ENCODE measurements around the gene GAK.

GAK gene

DNA sequence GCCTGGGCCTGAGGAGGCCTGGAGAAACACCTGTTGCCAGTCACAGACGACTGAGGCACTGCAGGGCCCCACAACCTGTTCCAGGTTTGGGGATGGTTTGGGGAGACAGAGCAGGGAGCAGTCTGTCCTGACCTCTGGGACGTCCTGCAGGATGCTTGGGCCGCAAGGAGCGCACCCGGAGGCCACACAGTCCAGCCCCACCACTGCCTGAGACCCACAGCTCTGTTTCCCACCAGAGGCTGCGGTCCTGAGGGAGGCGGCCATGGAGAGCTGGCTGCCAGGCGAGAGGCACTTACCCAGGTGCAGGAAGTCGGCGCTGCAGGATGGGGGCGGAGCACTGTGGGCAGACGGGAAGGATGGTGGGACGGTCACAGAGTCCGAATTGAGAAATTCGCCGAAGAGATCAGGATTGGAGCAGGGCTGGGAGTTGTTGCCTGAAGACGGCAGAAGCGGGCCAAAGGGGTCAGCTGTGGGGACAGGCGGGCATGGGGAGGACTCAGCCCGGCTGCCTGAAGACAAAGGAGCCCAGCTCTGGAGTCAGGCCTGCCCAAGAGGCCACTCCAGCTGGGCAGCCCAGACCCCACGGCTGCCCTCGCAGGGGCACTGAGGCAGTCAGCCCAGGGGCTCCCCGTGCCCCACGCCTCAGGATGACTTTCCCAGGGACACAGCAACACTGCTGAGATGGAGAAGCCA lies 65.9 kb downstream of the GAK start:
- Histone ChIP-seq H3K27ac (ENCODE audit: low read depth, low read length) (no peak overlapping the region), H3K9me3 (ENCODE audit: low read length) (no peaks in the 10 kb centered on the region), H3K36me3 (ENCODE audit: insufficient read depth, low read length) (peaks cover 58% of the 10 kb centered on the region), H3K9ac (ENCODE audit: low read length) (no peak overlapping the region), H3K4me1 (ENCODE audit: insufficient read depth, low read length) (no peaks in the 10 kb centered on the region), H3K27me3 (ENCODE audit: control insufficient read depth in 1 of 2, insufficient read depth in 2 of 2, low read length in 2 of 2) (no peaks in the 10 kb centered on the region), H3K4me3 (ENCODE audit: low read depth in 1 of 2, low read length in 2 of 2) (no peak overlapping the region)

DNA sequence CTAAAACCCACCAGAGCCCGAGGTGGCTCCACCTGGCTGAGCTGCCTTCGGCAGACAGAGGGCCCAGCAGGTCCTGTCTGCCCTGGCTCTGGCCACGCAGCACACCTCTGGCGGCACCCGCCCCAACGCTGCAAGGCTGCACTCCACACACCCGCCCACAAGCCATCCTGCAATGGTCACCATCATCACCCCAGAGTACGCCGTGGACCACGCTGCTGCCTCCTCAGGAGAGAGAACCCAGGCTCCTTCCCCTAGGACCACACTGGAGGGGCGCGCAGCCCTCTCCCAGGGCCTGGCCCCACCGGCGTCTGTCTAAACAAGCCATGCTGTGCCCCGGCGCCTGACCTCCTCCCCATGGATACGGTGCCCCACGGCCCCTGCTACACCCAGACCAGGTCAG lies 66.5 kb downstream of the GAK start:
- Histone ChIP-seq H3K9me3 (ENCODE audit: low read length) (no peaks in the 10 kb centered on the region), H3K9ac (ENCODE audit: low read length) (no peak overlapping the region), H3K27ac (ENCODE audit: low read depth, low read length) (no peak overlapping the region), H3K4me3 (ENCODE audit: low read depth in 1 of 2, low read length in 2 of 2) (no peak overlapping the region), H3K4me1 (ENCODE audit: insufficient read depth, low read length) (no peaks in the 10 kb centered on the region), H3K36me3 (ENCODE audit: insufficient read depth, low read length) (peaks cover 64% of the 10 kb centered on the region), H3K27me3 (ENCODE audit: control insufficient read depth in 1 of 2, insufficient read depth in 2 of 2, low read length in 2 of 2) (no peaks in the 10 kb centered on the region)

DNA sequence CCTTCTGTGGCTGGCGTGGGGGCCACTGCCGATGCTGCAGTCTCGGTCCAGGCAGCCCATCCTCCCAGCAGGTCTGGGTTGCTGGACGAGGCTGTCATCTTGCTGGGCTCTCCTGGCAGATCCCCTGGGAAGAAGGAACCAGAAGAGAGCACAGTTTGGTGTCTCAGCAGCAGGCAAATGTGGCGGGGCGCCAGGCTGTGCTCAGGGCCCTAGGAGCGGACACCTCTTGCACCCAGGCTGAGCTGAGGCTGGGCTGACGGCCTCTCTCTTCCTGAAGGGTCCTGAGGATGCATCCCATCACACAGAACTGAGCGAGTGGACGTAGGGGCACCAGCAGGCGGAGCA lies 67.0 kb downstream of the GAK start:
- peaks cover 69% of the 10 kb centered on the region for H3K36me3 ChIP-seq (ENCODE audit: insufficient read depth, low read length)
- H3K4me1 ChIP-seq (ENCODE audit: insufficient read depth, low read length): no peaks in the 10 kb centered on the region
- H3K9me3 ChIP-seq (ENCODE audit: low read length): no peaks in the 10 kb centered on the region
- H3K27ac ChIP-seq (ENCODE audit: low read depth, low read length): no peak overlapping the region
- H3K4me3 ChIP-seq (ENCODE audit: low read depth in 1 of 2, low read length in 2 of 2): no peak overlapping the region
- no peaks in the 10 kb centered on the region for H3K27me3 ChIP-seq (ENCODE audit: control insufficient read depth in 1 of 2, insufficient read depth in 2 of 2, low read length in 2 of 2)
- H3K9ac ChIP-seq (ENCODE audit: low read length): no peak overlapping the region

DNA sequence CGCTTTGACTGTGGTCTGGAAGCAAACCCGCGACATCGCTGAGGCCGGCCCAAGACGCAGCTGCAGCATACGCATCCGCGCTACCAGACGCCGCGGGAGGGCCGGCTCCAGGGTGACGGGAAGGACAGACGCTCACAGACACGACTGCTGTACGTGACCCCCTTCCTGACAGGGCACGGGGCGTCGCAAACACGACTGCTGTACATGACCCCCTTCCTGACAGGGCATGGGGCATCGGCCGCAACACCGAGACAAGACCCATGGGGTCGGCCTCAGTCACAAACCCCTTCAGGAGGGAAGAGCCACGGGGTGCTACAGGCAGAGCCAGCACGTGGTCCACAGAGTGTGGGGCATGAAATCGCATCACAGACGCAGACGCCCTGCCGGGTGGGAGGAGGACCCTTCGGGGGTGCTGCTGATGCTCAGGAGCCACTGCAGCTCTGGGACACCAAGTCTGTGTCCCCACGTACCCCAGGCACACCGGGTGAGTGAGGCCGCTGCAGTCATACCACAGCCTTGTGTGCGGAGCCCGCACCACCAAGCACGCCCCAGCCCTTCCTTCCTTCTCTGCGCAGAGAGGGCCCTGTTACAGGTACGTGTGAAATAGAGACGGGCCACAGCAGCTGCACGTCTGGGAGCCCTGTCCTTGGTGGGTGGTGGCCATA lies 67.5 kb downstream of the GAK start:
- Histone ChIP-seq H3K27me3 (ENCODE audit: control insufficient read depth in 1 of 2, insufficient read depth in 2 of 2, low read length in 2 of 2) (no peaks in the 10 kb centered on the region), H3K36me3 (ENCODE audit: insufficient read depth, low read length) (peaks cover 74% of the 10 kb centered on the region), H3K27ac (ENCODE audit: low read depth, low read length) (no peak overlapping the region), H3K9ac (ENCODE audit: low read length) (no peak overlapping the region), H3K9me3 (ENCODE audit: low read length) (no peaks in the 10 kb centered on the region), H3K4me1 (ENCODE audit: insufficient read depth, low read length) (no peaks in the 10 kb centered on the region), H3K4me3 (ENCODE audit: low read depth in 1 of 2, low read length in 2 of 2) (no peak overlapping the region)

- Histone ChIP-seq H3K36me3 (ENCODE audit: insufficient read depth, low read length) (peaks cover 76% of the 10 kb centered on the region), H3K4me1 (ENCODE audit: insufficient read depth, low read length) (no peaks in the 10 kb centered on the region), H3K27ac (ENCODE audit: low read depth, low read length) (no peak overlapping the region), H3K9me3 (ENCODE audit: low read length) (no peaks in the 10 kb centered on the region), H3K27me3 (ENCODE audit: control insufficient read depth in 1 of 2, insufficient read depth in 2 of 2, low read length in 2 of 2) (no peaks in the 10 kb centered on the region), H3K4me3 (ENCODE audit: low read depth in 1 of 2, low read length in 2 of 2) (no peak overlapping the region), H3K9ac (ENCODE audit: low read length) (no peak overlapping the region)
These were observed 71.6 kb downstream of the GAK start for GRCh38 chr4:860561-860960.

GRCh38 chr4:859496-859895 lies 72.6 kb downstream of the GAK start:
- Histone ChIP-seq H3K27ac (ENCODE audit: low read depth, low read length) (no peak overlapping the region), H3K27me3 (ENCODE audit: control insufficient read depth in 1 of 2, insufficient read depth in 2 of 2, low read length in 2 of 2) (no peaks in the 10 kb centered on the region), H3K9ac (ENCODE audit: low read length) (no peak overlapping the region), H3K4me3 (ENCODE audit: low read depth in 1 of 2, low read length in 2 of 2) (no peak overlapping the region), H3K36me3 (ENCODE audit: insufficient read depth, low read length) (peaks cover 68% of the 10 kb centered on the region), H3K4me1 (ENCODE audit: insufficient read depth, low read length) (no peaks in the 10 kb centered on the region), H3K9me3 (ENCODE audit: low read length) (no peaks in the 10 kb centered on the region)

GRCh38 chr4:858831-859451 lies 73.2 kb downstream of the GAK start:
- H3K36me3 ChIP-seq (ENCODE audit: insufficient read depth, low read length): peaks cover 63% of the 10 kb centered on the region
- no peak overlapping the region for H3K4me3 ChIP-seq (ENCODE audit: low read depth in 1 of 2, low read length in 2 of 2)
- H3K27ac ChIP-seq (ENCODE audit: low read depth, low read length): no peak overlapping the region
- no peaks in the 10 kb centered on the region for H3K27me3 ChIP-seq (ENCODE audit: control insufficient read depth in 1 of 2, insufficient read depth in 2 of 2, low read length in 2 of 2)
- no peaks in the 10 kb centered on the region for H3K4me1 ChIP-seq (ENCODE audit: insufficient read depth, low read length)
- no peak overlapping the region for H3K9ac ChIP-seq (ENCODE audit: low read length)
- H3K9me3 ChIP-seq (ENCODE audit: low read length): no peaks in the 10 kb centered on the region

DNA sequence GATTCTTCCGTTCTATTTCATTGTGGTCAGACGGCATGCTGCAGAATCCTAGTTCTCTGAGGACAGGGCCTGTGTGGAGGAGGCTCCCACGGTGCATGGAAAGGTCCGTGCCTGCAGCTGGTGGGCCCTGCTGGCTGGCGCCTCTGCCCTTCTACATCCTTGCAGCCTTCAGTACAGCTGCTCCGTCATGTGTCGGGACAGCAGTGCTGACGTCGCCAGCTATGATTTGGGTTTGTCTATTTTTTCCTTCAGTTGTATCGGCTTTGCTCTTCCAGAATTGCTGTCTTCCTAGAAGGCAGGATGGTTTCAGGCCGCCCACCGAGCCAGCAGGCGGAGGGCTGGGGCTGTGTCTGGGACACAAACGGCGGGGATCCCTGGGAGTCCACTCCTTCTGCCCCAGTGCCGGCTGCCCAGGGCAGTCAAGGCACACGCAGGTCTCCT lies 74.1 kb downstream of the GAK start:
- Histone ChIP-seq H3K4me3 (ENCODE audit: low read depth in 1 of 2, low read length in 2 of 2) (no peak overlapping the region), H3K9ac (ENCODE audit: low read length) (no peak overlapping the region), H3K27ac (ENCODE audit: low read depth, low read length) (no peak overlapping the region), H3K9me3 (ENCODE audit: low read length) (no peaks in the 10 kb centered on the region), H3K36me3 (ENCODE audit: insufficient read depth, low read length) (peaks cover 57% of the 10 kb centered on the region), H3K27me3 (ENCODE audit: control insufficient read depth in 1 of 2, insufficient read depth in 2 of 2, low read length in 2 of 2) (no peaks in the 10 kb centered on the region), H3K4me1 (ENCODE audit: insufficient read depth, low read length) (no peaks in the 10 kb centered on the region)

DNA sequence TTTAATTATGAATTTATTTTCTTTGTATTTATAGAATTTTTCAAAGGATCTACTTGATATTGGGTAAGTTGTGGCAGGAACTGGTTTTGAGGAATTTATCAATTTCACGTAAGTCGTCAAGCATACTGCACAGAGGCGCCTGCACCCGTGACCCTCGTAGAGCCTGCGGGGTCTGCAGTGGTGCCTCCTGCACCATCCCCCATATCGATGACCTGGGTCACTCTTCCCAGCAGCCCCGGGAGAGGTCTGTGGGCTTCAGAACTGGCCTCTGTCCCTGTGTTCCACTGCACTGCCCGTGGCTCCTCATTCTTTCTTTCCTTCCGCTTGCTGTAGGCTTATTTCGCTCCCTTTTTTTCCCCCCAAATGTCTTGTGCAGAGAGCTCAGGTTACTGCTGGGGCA lies 74.7 kb downstream of the GAK start:
- H3K4me3 ChIP-seq (ENCODE audit: low read depth in 1 of 2, low read length in 2 of 2): no peak overlapping the region
- no peak overlapping the region for H3K27ac ChIP-seq (ENCODE audit: low read depth, low read length)
- no peaks in the 10 kb centered on the region for H3K9me3 ChIP-seq (ENCODE audit: low read length)
- H3K9ac ChIP-seq (ENCODE audit: low read length): no peak overlapping the region
- peaks cover 52% of the 10 kb centered on the region for H3K36me3 ChIP-seq (ENCODE audit: insufficient read depth, low read length)
- H3K27me3 ChIP-seq (ENCODE audit: control insufficient read depth in 1 of 2, insufficient read depth in 2 of 2, low read length in 2 of 2): no peaks in the 10 kb centered on the region
- H3K4me1 ChIP-seq (ENCODE audit: insufficient read depth, low read length): no peaks in the 10 kb centered on the region

DNA sequence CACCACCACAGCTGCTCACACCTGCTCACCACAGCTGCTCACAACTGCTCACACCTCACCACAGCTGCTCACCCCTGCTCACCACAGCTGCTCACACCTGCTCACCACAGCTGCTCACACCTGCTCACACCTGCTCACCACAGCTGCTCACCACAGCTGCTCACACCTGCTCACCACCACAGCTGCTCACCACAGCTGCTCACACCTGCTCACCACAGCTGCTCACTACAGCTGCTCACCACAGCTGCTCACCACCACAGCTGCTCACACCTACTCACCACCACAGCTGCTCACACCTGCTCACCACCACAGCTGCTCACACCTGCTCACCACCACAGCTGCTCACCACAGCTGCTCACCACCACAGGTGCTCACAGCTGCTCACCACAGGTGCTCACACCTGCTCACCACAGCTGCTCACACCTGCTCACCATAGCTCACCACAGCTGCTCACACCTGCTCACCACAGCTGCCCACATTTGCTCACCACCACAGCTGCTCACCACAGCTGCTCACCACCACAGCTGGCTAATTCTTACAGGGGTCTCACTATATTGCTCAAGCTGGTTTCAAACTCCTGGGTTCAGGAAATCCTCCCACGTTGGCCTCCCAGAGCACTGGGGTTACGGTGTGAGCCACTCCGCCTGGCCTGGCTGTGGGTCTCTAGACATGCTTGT lies 75.8 kb downstream of the GAK start:
- H3K36me3 ChIP-seq (ENCODE audit: insufficient read depth, low read length): peaks cover 46% of the 10 kb centered on the region

GRCh38 chr4:855880-856224 lies 76.3 kb downstream of the GAK start:
- Histone ChIP-seq H3K27me3 (ENCODE audit: control insufficient read depth in 1 of 2, insufficient read depth in 2 of 2, low read length in 2 of 2) (no peaks in the 10 kb centered on the region), H3K36me3 (ENCODE audit: insufficient read depth, low read length) (peaks cover 44% of the 10 kb centered on the region), H3K9ac (ENCODE audit: low read length) (no peak overlapping the region), H3K4me3 (ENCODE audit: low read depth in 1 of 2, low read length in 2 of 2) (no peak overlapping the region), H3K27ac (ENCODE audit: low read depth, low read length) (no peak overlapping the region), H3K4me1 (ENCODE audit: insufficient read depth, low read length) (no peaks in the 10 kb centered on the region), H3K9me3 (ENCODE audit: low read length) (no peaks in the 10 kb centered on the region)

More for the DNA sequence above, 75.8 kb downstream of the GAK start:
- Histone ChIP-seq H3K4me3 (ENCODE audit: low read depth in 1 of 2, low read length in 2 of 2) (no peak overlapping the region), H3K27me3 (ENCODE audit: control insufficient read depth in 1 of 2, insufficient read depth in 2 of 2, low read length in 2 of 2) (no peaks in the 10 kb centered on the region), H3K4me1 (ENCODE audit: insufficient read depth, low read length) (no peaks in the 10 kb centered on the region), H3K9ac (ENCODE audit: low read length) (no peak overlapping the region), H3K27ac (ENCODE audit: low read depth, low read length) (no peak overlapping the region), H3K9me3 (ENCODE audit: low read length) (no peaks in the 10 kb centered on the region)
